ENCODE measurements around the gene PRSS37. TPM values are rescaled to one million over a fixed set of nuclear protein-coding genes. Genes with fewer than 3 reads are reported as not detected.

The PRSS37 gene
- total RNA-seq, 4 donors from 2014 or later = not detected

- no peak overlapping the region for H3K27ac ChIP-seq
- no peaks in the 10 kb centered on the region for H3K4me1 ChIP-seq
- ATAC-seq = no peak
- H3K27me3 ChIP-seq = no peaks in the 10 kb centered on the region
- in situ Hi-C loops (cut with MboI; ENCODE audit: low sequenced_read_pairs in 4 of 4) = no loop called here
- H3K4me3 ChIP-seq = no peak overlapping the region
- H3K9me3 ChIP-seq = peaks cover 0 to 4% (median 0%) of the 10 kb centered on the region in 3 donors
- no peaks in the 10 kb centered on the region for H3K36me3 ChIP-seq
- intact Hi-C loops (cut with DNase I; ENCODE audit: low total_unique reads) = no loop called here
- no peak for TF ChIP-seq POLR2A (IDR thresholded peaks at IDR 0.05)
- no peak for TF ChIP-seq CTCF (IDR thresholded peaks at IDR 0.05 in 4 of 5, conservative IDR thresholded peaks at IDR 0.05 in 1 of 5)
- no peak for DNase-seq
Measured at GRCh38 chr7:141866974-141867373, 25.7 kb upstream of the PRSS37 start.

GRCh38 chr7:141864765-141865447 is 23.6 kb upstream of the PRSS37 start:
- in situ Hi-C loops (cut with MboI; ENCODE audit: low sequenced_read_pairs in 4 of 4) (no loop called here), intact Hi-C loops (cut with DNase I; ENCODE audit: low total_unique reads) (no loop called here)
- ATAC-seq = no peak

GRCh38 chr7:141860207-141860606 is 18.9 kb upstream of the PRSS37 start:
- in situ Hi-C loops (cut with MboI; ENCODE audit: low sequenced_read_pairs in 4 of 4) = no loop called here

More at GRCh38 chr7:141864765-141865447, 23.6 kb upstream of the PRSS37 start:
- no peaks in the 10 kb centered on the region for H3K9me3 ChIP-seq
- no peaks in the 10 kb centered on the region for H3K36me3 ChIP-seq
- no peak overlapping the region for H3K27ac ChIP-seq
- DNase-seq = no peak
- TF ChIP-seq CTCF (IDR thresholded peaks at IDR 0.05 in 4 of 5, conservative IDR thresholded peaks at IDR 0.05 in 1 of 5) (no peak), POLR2A (IDR thresholded peaks at IDR 0.05) (no peak)
- H3K4me1 ChIP-seq = no peaks in the 10 kb centered on the region
- no peak overlapping the region for H3K4me3 ChIP-seq
- no peaks in the 10 kb centered on the region for H3K27me3 ChIP-seq

GRCh38 chr7:141847996-141848395 is 6.7 kb upstream of the PRSS37 start:
- H3K4me3 ChIP-seq = no peak overlapping the region
- DNase-seq (no peak), ATAC-seq (no peak)
- in situ Hi-C loops (cut with MboI; ENCODE audit: low sequenced_read_pairs in 4 of 4) (no loop called here), intact Hi-C loops (cut with DNase I; ENCODE audit: low total_unique reads) (no loop called here)
- no peaks in the 10 kb centered on the region for H3K36me3 ChIP-seq
- TF ChIP-seq POLR2A (IDR thresholded peaks at IDR 0.05) (no peak), CTCF (IDR thresholded peaks at IDR 0.05 in 4 of 5, conservative IDR thresholded peaks at IDR 0.05 in 1 of 5) (no peak)
- no peaks in the 10 kb centered on the region for H3K4me1 ChIP-seq
- no peaks in the 10 kb centered on the region for H3K9me3 ChIP-seq
- no peak overlapping the region for H3K27ac ChIP-seq
- H3K27me3 ChIP-seq = no peaks in the 10 kb centered on the region

More at GRCh38 chr7:141860207-141860606, 18.9 kb upstream of the PRSS37 start:
- H3K9me3 ChIP-seq = no peaks in the 10 kb centered on the region
- no peak for TF ChIP-seq CTCF (IDR thresholded peaks at IDR 0.05 in 4 of 5, conservative IDR thresholded peaks at IDR 0.05 in 1 of 5)
- TF ChIP-seq POLR2A (IDR thresholded peaks at IDR 0.05) = no peak
- ATAC-seq = no peak
- no peaks in the 10 kb centered on the region for H3K4me1 ChIP-seq
- no peak for DNase-seq
- no peaks in the 10 kb centered on the region for H3K27me3 ChIP-seq
- H3K36me3 ChIP-seq = no peaks in the 10 kb centered on the region
- H3K27ac ChIP-seq = no peak overlapping the region
- intact Hi-C loops (cut with DNase I; ENCODE audit: low total_unique reads) = no loop called here
- no peak overlapping the region for H3K4me3 ChIP-seq

GRCh38 chr7:141844256-141844655 is 3.0 kb upstream of the PRSS37 start:
- no peak for ATAC-seq
- no peaks in the 10 kb centered on the region for H3K27me3 ChIP-seq
- H3K4me1 ChIP-seq = no peaks in the 10 kb centered on the region
- DNase-seq = no peak
- in situ Hi-C loops (cut with MboI; ENCODE audit: low sequenced_read_pairs in 4 of 4) = no loop called here
- no peaks in the 10 kb centered on the region for H3K9me3 ChIP-seq
- no peak overlapping the region for H3K27ac ChIP-seq
- intact Hi-C loops (cut with DNase I; ENCODE audit: low total_unique reads) = no loop called here
- no peak for TF ChIP-seq CTCF (IDR thresholded peaks at IDR 0.05 in 4 of 5, conservative IDR thresholded peaks at IDR 0.05 in 1 of 5)
- no peak for TF ChIP-seq POLR2A (IDR thresholded peaks at IDR 0.05)
- no peak overlapping the region for H3K4me3 ChIP-seq
- H3K36me3 ChIP-seq = no peaks in the 10 kb centered on the region

Data from gastrocnemius medialis (tissue), 4 donors.